Measurements from ENCODE around the gene MACO1.

DNA sequence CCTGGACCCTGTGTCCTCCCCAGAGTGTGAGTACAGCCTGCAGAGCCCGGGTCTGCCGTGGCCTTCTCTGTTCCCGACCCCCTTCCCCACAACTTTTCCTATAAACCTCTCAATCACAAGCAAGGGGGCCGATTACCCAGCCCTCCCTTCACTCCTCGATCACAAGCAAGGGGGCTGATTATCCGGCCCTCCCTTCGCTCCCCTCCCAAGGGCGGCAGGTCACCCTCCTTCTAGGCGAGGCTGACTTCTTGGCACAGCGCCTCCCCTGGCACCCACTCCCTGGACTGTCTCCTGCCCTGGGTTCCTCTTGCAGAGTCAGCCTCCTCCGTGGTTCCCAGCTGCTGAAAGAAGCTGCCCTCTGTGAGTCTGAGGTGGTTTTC, 100.4 kb downstream of the MACO1 start:
- no peak for TF ChIP-seq SRF (IDR thresholded peaks at IDR 0.05; ENCODE audit: low read depth in 2 of 2, low read length in 2 of 2)
- TF ChIP-seq, protein P1, sequence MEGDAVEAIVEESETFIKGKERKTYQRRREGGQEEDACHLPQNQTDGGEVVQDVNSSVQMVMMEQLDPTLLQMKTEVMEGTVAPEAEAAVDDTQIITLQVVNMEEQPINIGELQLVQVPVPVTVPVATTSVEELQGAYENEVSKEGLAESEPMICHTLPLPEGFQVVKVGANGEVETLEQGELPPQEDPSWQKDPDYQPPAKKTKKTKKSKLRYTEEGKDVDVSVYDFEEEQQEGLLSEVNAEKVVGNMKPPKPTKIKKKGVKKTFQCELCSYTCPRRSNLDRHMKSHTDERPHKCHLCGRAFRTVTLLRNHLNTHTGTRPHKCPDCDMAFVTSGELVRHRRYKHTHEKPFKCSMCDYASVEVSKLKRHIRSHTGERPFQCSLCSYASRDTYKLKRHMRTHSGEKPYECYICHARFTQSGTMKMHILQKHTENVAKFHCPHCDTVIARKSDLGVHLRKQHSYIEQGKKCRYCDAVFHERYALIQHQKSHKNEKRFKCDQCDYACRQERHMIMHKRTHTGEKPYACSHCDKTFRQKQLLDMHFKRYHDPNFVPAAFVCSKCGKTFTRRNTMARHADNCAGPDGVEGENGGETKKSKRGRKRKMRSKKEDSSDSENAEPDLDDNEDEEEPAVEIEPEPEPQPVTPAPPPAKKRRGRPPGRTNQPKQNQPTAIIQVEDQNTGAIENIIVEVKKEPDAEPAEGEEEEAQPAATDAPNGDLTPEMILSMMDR (IDR thresholded peaks at IDR 0.05 in 2 of 3, conservative IDR thresholded peaks at IDR 0.05 in 1 of 3; ENCODE audit: control insufficient read depth in 2 of 3, extremely low read depth in 1 of 3, insufficient read depth in 1 of 3, low read depth in 3 of 3, low read length in 3 of 3), result no peak
- no peak for TF ChIP-seq SPI1 (IDR thresholded peaks at IDR 0.05; ENCODE audit: borderline replicate concordance, insufficient read depth, low read depth, low read length)
- TF ChIP-seq BHLHE40 (IDR thresholded peaks at IDR 0.05; ENCODE audit: borderline replicate concordance in 1 of 2, low read depth in 2 of 2, low read length in 1 of 2), result no peak
- no peak for TF ChIP-seq EZH2 (IDR thresholded peaks at IDR 0.05; ENCODE audit: borderline replicate concordance, control insufficient read depth, low read depth, low read length)
